Measurements from ENCODE around the gene SLC19A1. TPM values are rescaled to one million over a fixed set of nuclear protein-coding genes. Genes with fewer than 3 reads are reported as not detected.
A peak's percentile ranks its signal among the peaks of the same experiment; 100 is the strongest.
"Not testable (repeated sequence)": the region's sequence is repeated elsewhere in the genome, so short reads cannot be mapped to it uniquely, and the experiment has no call there.

The SLC19A1 gene
- total and polyA plus RNA-seq, 2 donors from 2014 or later, result 5.1 to 7.2 TPM

DNA sequence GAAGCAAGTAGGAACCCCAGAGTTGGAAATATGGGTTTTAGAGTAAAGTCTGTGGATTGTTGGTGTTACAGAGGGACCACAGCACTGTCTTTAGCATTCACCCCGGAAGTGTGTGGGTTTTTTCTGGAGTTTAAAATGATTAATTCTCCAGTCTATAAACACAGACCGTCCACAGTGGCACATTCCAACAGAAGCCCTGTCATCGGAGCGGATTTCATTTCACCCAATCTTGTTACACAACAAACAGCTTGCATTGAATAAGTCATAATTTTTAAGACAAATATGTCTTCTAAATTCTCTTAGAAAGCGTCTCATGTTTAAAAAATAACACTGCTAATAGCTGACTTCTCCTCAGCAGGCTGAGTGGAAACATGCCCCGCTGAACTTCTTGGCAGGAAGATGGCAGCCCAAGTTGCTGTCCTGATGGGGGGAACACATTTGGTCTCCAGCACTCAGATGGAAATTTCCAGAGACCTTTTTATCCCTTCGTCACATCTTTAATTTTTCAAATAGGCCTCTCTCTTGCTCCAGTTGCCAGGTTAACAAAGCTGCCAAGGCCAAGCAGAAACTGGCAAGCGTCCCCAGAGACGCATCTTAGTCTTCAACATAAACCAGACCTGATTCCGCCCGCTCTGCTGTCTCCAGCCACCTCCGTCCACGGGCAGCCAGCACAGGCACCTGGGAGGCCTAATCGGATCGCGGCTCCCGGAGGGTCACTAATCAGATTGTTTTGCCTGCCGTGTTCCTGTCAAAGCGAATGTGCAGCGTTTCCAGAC lies 28.8 kb upstream of the SLC19A1 start:
- FAIRE-seq, result no peak
- H3K9ac ChIP-seq (ENCODE audit: low read length in 3 of 3), result no peak overlapping the region

DNA sequence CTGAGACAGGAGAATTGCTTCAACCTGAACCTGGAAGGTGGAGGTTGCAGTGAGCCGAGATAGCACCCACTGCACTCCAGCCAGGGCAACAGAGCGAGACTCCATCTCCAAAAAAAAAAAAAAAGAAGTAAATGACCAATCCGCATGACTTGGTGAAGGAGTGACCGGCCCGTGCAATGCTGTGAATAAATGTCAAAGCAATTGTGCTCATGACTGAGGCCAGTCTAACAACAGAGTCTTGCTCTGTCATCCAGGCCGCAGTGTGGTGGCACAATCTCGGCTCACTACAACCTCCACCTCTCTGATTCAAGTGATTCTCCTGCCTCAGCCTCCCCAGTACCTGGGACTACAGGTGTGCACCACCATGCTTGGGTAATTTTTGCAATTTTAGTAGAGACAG lies 27.8 kb upstream of the SLC19A1 start:
- no peaks in the 10 kb centered on the region for H3K36me3 ChIP-seq (ENCODE audit: control insufficient read depth in 2 of 3, insufficient read depth in 3 of 3, low read length in 3 of 3)
- no peaks in the 10 kb centered on the region for H3K27me3 ChIP-seq (ENCODE audit: control insufficient read depth, insufficient read depth, low read length)
- H3K4me1 ChIP-seq (ENCODE audit: control insufficient read depth in 2 of 3, insufficient read depth in 2 of 3, low read depth in 1 of 3, low read length in 3 of 3), result no peaks in the 10 kb centered on the region
- no peaks in the 10 kb centered on the region for H3K9me3 ChIP-seq (ENCODE audit: control insufficient read depth in 2 of 3, insufficient read depth in 1 of 3, low read length in 3 of 3)
- no peak overlapping the region for H3K9ac ChIP-seq (ENCODE audit: low read length in 3 of 3)
- H3K27ac ChIP-seq (ENCODE audit: low read depth in 2 of 2, low read length in 2 of 2), result no peak overlapping the region
- FAIRE-seq (no peak), DNase-seq (peak in 1 of 5 donors; percentile 35)
- intact Hi-C loops (cut with DNase I), result no loop called here
- H3K4me3 ChIP-seq (ENCODE audit: low read length in 3 of 3), result no peak overlapping the region
- TF ChIP-seq, protein P1, sequence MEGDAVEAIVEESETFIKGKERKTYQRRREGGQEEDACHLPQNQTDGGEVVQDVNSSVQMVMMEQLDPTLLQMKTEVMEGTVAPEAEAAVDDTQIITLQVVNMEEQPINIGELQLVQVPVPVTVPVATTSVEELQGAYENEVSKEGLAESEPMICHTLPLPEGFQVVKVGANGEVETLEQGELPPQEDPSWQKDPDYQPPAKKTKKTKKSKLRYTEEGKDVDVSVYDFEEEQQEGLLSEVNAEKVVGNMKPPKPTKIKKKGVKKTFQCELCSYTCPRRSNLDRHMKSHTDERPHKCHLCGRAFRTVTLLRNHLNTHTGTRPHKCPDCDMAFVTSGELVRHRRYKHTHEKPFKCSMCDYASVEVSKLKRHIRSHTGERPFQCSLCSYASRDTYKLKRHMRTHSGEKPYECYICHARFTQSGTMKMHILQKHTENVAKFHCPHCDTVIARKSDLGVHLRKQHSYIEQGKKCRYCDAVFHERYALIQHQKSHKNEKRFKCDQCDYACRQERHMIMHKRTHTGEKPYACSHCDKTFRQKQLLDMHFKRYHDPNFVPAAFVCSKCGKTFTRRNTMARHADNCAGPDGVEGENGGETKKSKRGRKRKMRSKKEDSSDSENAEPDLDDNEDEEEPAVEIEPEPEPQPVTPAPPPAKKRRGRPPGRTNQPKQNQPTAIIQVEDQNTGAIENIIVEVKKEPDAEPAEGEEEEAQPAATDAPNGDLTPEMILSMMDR (IDR thresholded peaks at IDR 0.05; ENCODE audit: borderline replicate concordance, extremely low read depth, insufficient read depth), result no peak

More for the DNA sequence above, 28.8 kb upstream of the SLC19A1 start:
- H3K4me1 ChIP-seq (ENCODE audit: control insufficient read depth in 2 of 3, insufficient read depth in 2 of 3, low read depth in 1 of 3, low read length in 3 of 3), result no peaks in the 10 kb centered on the region
- no peak overlapping the region for H3K4me3 ChIP-seq (ENCODE audit: low read length in 3 of 3)
- peak in 2 of 5 donors; percentile 44 to 66 for DNase-seq
- H3K36me3 ChIP-seq (ENCODE audit: control insufficient read depth in 2 of 3, insufficient read depth in 3 of 3, low read length in 3 of 3), result no peaks in the 10 kb centered on the region
- H3K9me3 ChIP-seq (ENCODE audit: control insufficient read depth in 2 of 3, insufficient read depth in 1 of 3, low read length in 3 of 3), result no peaks in the 10 kb centered on the region
- intact Hi-C loops (cut with DNase I), result no loop called here
- no peaks in the 10 kb centered on the region for H3K27me3 ChIP-seq (ENCODE audit: control insufficient read depth, insufficient read depth, low read length)
- TF ChIP-seq, protein P1 (IDR thresholded peaks at IDR 0.05; ENCODE audit: borderline replicate concordance, extremely low read depth, insufficient read depth), result no peak
- no peak overlapping the region for H3K27ac ChIP-seq (ENCODE audit: low read depth in 2 of 2, low read length in 2 of 2)

DNA sequence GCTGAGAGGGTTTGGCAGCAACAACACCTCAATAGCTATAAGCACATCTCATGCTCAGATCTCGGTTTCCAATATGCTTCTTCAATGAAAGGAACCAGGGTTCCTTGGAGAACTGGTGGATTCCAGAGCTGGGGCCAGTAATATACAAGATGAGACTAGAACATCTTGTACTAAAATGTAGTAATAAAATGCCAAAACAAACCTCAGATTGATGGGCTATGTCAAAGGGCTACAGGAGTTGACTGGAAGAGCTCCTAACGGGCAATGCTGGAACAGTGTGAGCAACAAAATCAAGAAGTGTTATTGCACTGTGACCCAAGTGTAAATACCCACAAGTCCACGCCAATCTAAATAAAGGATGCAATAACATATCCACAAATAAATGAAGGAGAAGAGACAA lies 26.1 kb upstream of the SLC19A1 start:
- Histone ChIP-seq H3K36me3 (ENCODE audit: control insufficient read depth in 2 of 3, insufficient read depth in 3 of 3, low read length in 3 of 3) (no peaks in the 10 kb centered on the region), H3K9ac (ENCODE audit: low read length in 3 of 3) (no peak overlapping the region), H3K9me3 (ENCODE audit: control insufficient read depth in 2 of 3, insufficient read depth in 1 of 3, low read length in 3 of 3) (no peaks in the 10 kb centered on the region), H3K4me3 (ENCODE audit: low read length in 3 of 3) (no peak overlapping the region), H3K27me3 (ENCODE audit: control insufficient read depth, insufficient read depth, low read length) (no peaks in the 10 kb centered on the region), H3K4me1 (ENCODE audit: control insufficient read depth in 2 of 3, insufficient read depth in 2 of 3, low read depth in 1 of 3, low read length in 3 of 3) (no peaks in the 10 kb centered on the region), H3K27ac (ENCODE audit: low read depth in 2 of 2, low read length in 2 of 2) (no peak overlapping the region)
- intact Hi-C loops (cut with DNase I), result no loop called here
- DNase-seq (no peak), FAIRE-seq (no peak)
- TF ChIP-seq, protein P1 (IDR thresholded peaks at IDR 0.05; ENCODE audit: borderline replicate concordance, extremely low read depth, insufficient read depth), result no peak

DNA sequence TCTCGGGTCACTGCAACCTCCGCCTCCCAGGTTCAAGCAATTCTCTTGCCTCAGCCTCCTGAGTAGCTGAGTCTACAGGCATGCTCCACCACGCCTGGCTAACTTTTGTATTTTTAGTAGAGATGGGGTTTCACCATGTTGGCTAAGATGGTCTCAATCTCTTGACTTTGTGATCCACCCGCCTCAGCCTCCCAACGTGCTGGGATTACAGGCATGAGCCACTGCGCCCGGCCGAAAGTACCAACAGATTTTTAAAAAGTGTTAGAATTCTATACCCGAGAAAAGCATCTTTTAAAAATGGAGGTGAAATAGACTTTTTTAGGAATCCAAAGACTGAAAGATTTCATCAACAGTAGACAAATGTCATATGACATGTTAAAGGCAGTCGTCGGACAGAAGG lies 21.9 kb upstream of the SLC19A1 start:
- intact Hi-C loops (cut with DNase I); FAIRE-seq; H3K4me1 ChIP-seq (ENCODE audit: control insufficient read depth in 2 of 3, insufficient read depth in 2 of 3, low read depth in 1 of 3, low read length in 3 of 3): not testable (repeated sequence)

More for the DNA sequence above, 21.9 kb upstream of the SLC19A1 start:
- not testable (repeated sequence) for H3K4me3 ChIP-seq (ENCODE audit: low read length in 3 of 3); H3K27ac ChIP-seq (ENCODE audit: low read depth in 2 of 2, low read length in 2 of 2); H3K27me3 ChIP-seq (ENCODE audit: control insufficient read depth, insufficient read depth, low read length); H3K9me3 ChIP-seq (ENCODE audit: control insufficient read depth in 2 of 3, insufficient read depth in 1 of 3, low read length in 3 of 3); H3K36me3 ChIP-seq (ENCODE audit: control insufficient read depth in 2 of 3, insufficient read depth in 3 of 3, low read length in 3 of 3); H3K9ac ChIP-seq (ENCODE audit: low read length in 3 of 3)
- DNase-seq, result peak in 1 of 5 donors; percentile 33

Data from kidney (tissue), 14 donors.